ENCODE results near the gene GALE. TPM values are rescaled to one million over a fixed set of nuclear protein-coding genes. Genes with fewer than 3 reads are reported as not detected.

The GALE gene
- total RNA-seq, 4 donors from 2014 or later: 28.5 to 166 (median 124) TPM

GRCh38 chr1:23774174-23774880 is 26.2 kb downstream of the GALE start:
- no peak for TF ChIP-seq POLR2AphosphoS5 (IDR thresholded peaks at IDR 0.05)
- TF ChIP-seq, protein P1, sequence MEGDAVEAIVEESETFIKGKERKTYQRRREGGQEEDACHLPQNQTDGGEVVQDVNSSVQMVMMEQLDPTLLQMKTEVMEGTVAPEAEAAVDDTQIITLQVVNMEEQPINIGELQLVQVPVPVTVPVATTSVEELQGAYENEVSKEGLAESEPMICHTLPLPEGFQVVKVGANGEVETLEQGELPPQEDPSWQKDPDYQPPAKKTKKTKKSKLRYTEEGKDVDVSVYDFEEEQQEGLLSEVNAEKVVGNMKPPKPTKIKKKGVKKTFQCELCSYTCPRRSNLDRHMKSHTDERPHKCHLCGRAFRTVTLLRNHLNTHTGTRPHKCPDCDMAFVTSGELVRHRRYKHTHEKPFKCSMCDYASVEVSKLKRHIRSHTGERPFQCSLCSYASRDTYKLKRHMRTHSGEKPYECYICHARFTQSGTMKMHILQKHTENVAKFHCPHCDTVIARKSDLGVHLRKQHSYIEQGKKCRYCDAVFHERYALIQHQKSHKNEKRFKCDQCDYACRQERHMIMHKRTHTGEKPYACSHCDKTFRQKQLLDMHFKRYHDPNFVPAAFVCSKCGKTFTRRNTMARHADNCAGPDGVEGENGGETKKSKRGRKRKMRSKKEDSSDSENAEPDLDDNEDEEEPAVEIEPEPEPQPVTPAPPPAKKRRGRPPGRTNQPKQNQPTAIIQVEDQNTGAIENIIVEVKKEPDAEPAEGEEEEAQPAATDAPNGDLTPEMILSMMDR (IDR thresholded peaks at IDR 0.05): no peak
- TF ChIP-seq POLR2A (IDR thresholded peaks at IDR 0.05): no peak
- TF ChIP-seq EP300 (IDR thresholded peaks at IDR 0.05; ENCODE audit: low read depth): no peak
- DNase-seq: no peak
- no peaks in the 10 kb centered on the region for H3K27me3 ChIP-seq
- no peaks in the 10 kb centered on the region for H3K36me3 ChIP-seq
- H3K27ac ChIP-seq: no peak overlapping the region
- H3K9me3 ChIP-seq: no peaks in the 10 kb centered on the region
- H3K4me3 ChIP-seq: no peak overlapping the region
- 72 to 78% methylated on average over 4 to 6 of the region's 6 CpGs for WGBS, 2 donors (ENCODE audit: low coverage in 1 of 2)
- intact Hi-C loops (cut with DNase I; ENCODE audit: low total_unique reads): no loop called here
- in situ Hi-C loops (cut with MboI; ENCODE audit: low pct_ligation_motif_present in 1 of 4, low pct_unique_long_range_greater_than_20kb in 1 of 4, low sequenced_read_pairs in 3 of 4): loop anchor here in 1 of 4 donors (10.0 kb wide), 1 partner anchor 140 kb away; the partner anchor contains the start of gene CNR2
- peaks cover 11 to 25% (median 15%) of the 10 kb centered on the region in 4 donors for H3K4me1 ChIP-seq

GRCh38 chr1:23772854-23773242 is 27.7 kb downstream of the GALE start:
- in situ Hi-C loops (cut with MboI; ENCODE audit: low pct_ligation_motif_present in 1 of 4, low pct_unique_long_range_greater_than_20kb in 1 of 4, low sequenced_read_pairs in 3 of 4): loop anchor here in 1 of 4 donors (10.0 kb wide), 1 partner anchor 142 kb away; the partner anchor contains the start of gene CNR2
- H3K4me3 ChIP-seq: no peak overlapping the region
- no peaks in the 10 kb centered on the region for H3K9me3 ChIP-seq
- H3K4me1 ChIP-seq: peaks cover 6 to 17% (median 9%) of the 10 kb centered on the region in 4 donors
- no peak overlapping the region for H3K27ac ChIP-seq
- WGBS, 2 donors (ENCODE audit: low coverage in 1 of 2): 87 to 90% methylated on average over 10 of the region's 10 CpGs
- no peak for DNase-seq
- no peaks in the 10 kb centered on the region for H3K27me3 ChIP-seq
- intact Hi-C loops (cut with DNase I; ENCODE audit: low total_unique reads): no loop called here
- H3K36me3 ChIP-seq: no peaks in the 10 kb centered on the region
- TF ChIP-seq, protein P1 (IDR thresholded peaks at IDR 0.05): no peak
- TF ChIP-seq POLR2AphosphoS5 (IDR thresholded peaks at IDR 0.05) (no peak), EP300 (IDR thresholded peaks at IDR 0.05; ENCODE audit: low read depth) (no peak), POLR2A (IDR thresholded peaks at IDR 0.05) (no peak)

GRCh38 chr1:23772049-23772853 is 28.3 kb downstream of the GALE start:
- peak; percentile 90 for DNase-seq
- 18 to 43% methylated on average over 7 to 14 of the region's 14 CpGs for WGBS, 2 donors (ENCODE audit: low coverage in 1 of 2)
- Histone ChIP-seq H3K36me3 (no peaks in the 10 kb centered on the region), H3K4me1 (peaks cover 2 to 13% (median 4%) of the 10 kb centered on the region in 4 donors), H3K27ac (no peak overlapping the region), H3K4me3 (no peak overlapping the region), H3K9me3 (no peaks in the 10 kb centered on the region), H3K27me3 (no peaks in the 10 kb centered on the region)
- intact Hi-C loops (cut with DNase I; ENCODE audit: low total_unique reads): no loop called here
- TF ChIP-seq EP300 (IDR thresholded peaks at IDR 0.05; ENCODE audit: low read depth): no peak
- TF ChIP-seq, protein P1 (IDR thresholded peaks at IDR 0.05): peak; percentile 86 to 94 (median 94)
- in situ Hi-C loops (cut with MboI; ENCODE audit: low pct_ligation_motif_present in 1 of 4, low pct_unique_long_range_greater_than_20kb in 1 of 4, low sequenced_read_pairs in 3 of 4): loop anchor here in 1 of 4 donors (10.0 kb wide), 1 partner anchor 143 kb away; the partner anchor contains the start of gene CNR2

DNA sequence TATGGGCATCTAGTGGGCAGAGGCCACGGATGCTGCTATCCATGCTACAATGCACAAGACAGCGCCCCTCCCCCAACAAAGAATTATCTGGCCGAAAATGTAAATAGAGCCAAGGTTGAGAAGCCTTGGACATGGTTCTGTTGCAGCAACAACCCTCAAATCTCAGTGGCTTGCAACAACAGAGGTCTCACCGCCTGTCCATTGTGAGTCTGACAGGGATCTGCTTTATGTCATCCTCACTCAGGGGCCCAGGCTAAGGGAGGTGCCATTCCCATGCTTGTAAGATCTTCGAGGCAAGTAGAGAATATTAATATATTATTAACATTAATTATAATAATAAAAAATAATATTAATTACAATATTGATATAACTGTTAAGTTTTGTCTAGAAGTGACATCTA is 31.8 kb downstream of the GALE start:
- in situ Hi-C loops (cut with MboI; ENCODE audit: low pct_ligation_motif_present in 1 of 4, low pct_unique_long_range_greater_than_20kb in 1 of 4, low sequenced_read_pairs in 3 of 4) (no loop called here), intact Hi-C loops (cut with DNase I; ENCODE audit: low total_unique reads) (no loop called here)
- Histone ChIP-seq H3K27me3 (no peaks in the 10 kb centered on the region), H3K27ac (no peak overlapping the region), H3K9me3 (no peaks in the 10 kb centered on the region), H3K36me3 (peaks cover 0 to 6% (median 0%) of the 10 kb centered on the region in 4 donors), H3K4me3 (no peak overlapping the region), H3K4me1 (peaks cover 0 to 4% (median 2%) of the 10 kb centered on the region in 4 donors)
- WGBS, 2 donors (ENCODE audit: low coverage in 1 of 2): 33 to 80% methylated on average over 1 to 5 of the region's 5 CpGs
- no peak for DNase-seq
- no peak for TF ChIP-seq POLR2A (IDR thresholded peaks at IDR 0.05)
- no peak for TF ChIP-seq POLR2AphosphoS5 (IDR thresholded peaks at IDR 0.05)
- TF ChIP-seq EP300 (IDR thresholded peaks at IDR 0.05; ENCODE audit: low read depth): no peak
- TF ChIP-seq, protein P1 (IDR thresholded peaks at IDR 0.05): no peak
